OCI-LY3 (cell line): ENCODE results near the gene MTX1.
"Not testable (repeated sequence)": the region's sequence is repeated elsewhere in the genome, so short reads cannot be mapped to it uniquely, and the experiment has no call there.

Experiments
- H2AFZ ChIP-seq: fragments of 200-600, 300-600 bp; shearing (Covaris generic); 2 replicates; pipeline ENCODE4 v1.6.0; 2014; ENCODE audit warnings: antibody characterized with exemption, low read depth, low read length
- H3K27ac ChIP-seq: fragments of 200-600, 300-600 bp; sonication (generic); 2 replicates; pipeline ENCODE4 v1.5.1; 2014; ENCODE audit warnings: mild to moderate bottlenecking, low read length, moderate library complexity, mixed read lengths
- H3K27me3 ChIP-seq: fragments of 200-600, 300-600 bp; sonication (generic); 2 replicates; pipeline ENCODE4 v1.6.1; 2014; ENCODE audit warnings: low read depth, low read length, mixed read lengths
- H3K36me3 ChIP-seq: fragments of 200-600, 300-600 bp; sonication (generic); replicated peaks from 2 replicates; pipeline ENCODE3; 2014; ENCODE audit warnings: low read depth, low read length, mixed read lengths
- H3K4me1 ChIP-seq: fragments of 300-600, 200-600 bp; sonication (generic); 2 replicates; pipeline ENCODE4 v1.6.1; 2014; ENCODE audit warnings: low read length, mixed read lengths
- H3K4me2 ChIP-seq: fragments of 200-600, 300-600 bp; sonication (generic); 2 replicates; pipeline ENCODE4 v1.6.1; 2014; ENCODE audit warnings: low read length, mixed read lengths
- H3K4me3 ChIP-seq: fragments of 300-600, 200-600 bp; sonication (generic); 2 replicates; pipeline ENCODE4 v1.5.1; 2014; ENCODE audit warnings: antibody characterized with exemption, mild to moderate bottlenecking, low read length, moderate library complexity
- H3K79me2 ChIP-seq: fragments of 300-600, 200-600 bp; shearing (Covaris generic); 2 replicates; pipeline ENCODE4 v1.6.1; 2014; ENCODE audit warnings: mild to moderate bottlenecking, low read length, mixed read lengths
- H3K9ac ChIP-seq: fragments of 300-600, 200-600 bp; shearing (Covaris generic); 2 replicates; pipeline ENCODE4 v1.6.0; 2014; ENCODE audit warnings: mild to moderate bottlenecking, low read length, moderate library complexity
- H3K9me3 ChIP-seq: fragments of 200-600, 300-600 bp; shearing (Covaris generic); 2 replicates; pipeline ENCODE4 v1.6.1; 2014; ENCODE audit warnings: low read length, mixed read lengths; ENCODE audit not compliant: insufficient read depth
- H4K20me1 ChIP-seq: fragments of 200-600, 300-600 bp; sonication (generic); 2 replicates; pipeline ENCODE4 v1.6.1; 2016; ENCODE audit warnings: low read length, mixed read lengths; ENCODE audit not compliant: insufficient read depth
- CTCF ChIP-seq: fragments of 200-600, 300-600 bp; sonication (generic); IDR thresholded peaks from 2 replicates; pipeline ENCODE4 v1.5.1; 2014; ENCODE audit warnings: antibody characterized with exemption, low read length, low read depth
- EZH2phosphoT487 ChIP-seq: fragments of 200-600 bp; shearing (Covaris generic); IDR thresholded peaks from 2 replicates; pipeline ENCODE4 v1.6.1; 2018; ENCODE audit warnings: antibody characterized with exemption, mixed run types, low read depth

MTX1 gene

GRCh38 chr1:155166051-155166470, 42.4 kb upstream of the MTX1 start:
- no peak overlapping the region for H3K27ac ChIP-seq
- H3K27me3 ChIP-seq = no peaks in the 10 kb centered on the region
- H3K4me3 ChIP-seq = peak overlapping the region; percentile 38; the same call in 1 of the 2 replicates
- H3K36me3 ChIP-seq = peaks cover 15% of the 10 kb centered on the region
- H3K9me3 ChIP-seq = no peaks in the 10 kb centered on the region
- TF ChIP-seq EZH2phosphoT487 (no peak), CTCF (no peak)
- no peak overlapping the region for H2AFZ ChIP-seq
- H3K4me2 ChIP-seq = peak overlapping the region; percentile 95
- no peaks in the 10 kb centered on the region for H3K79me2 ChIP-seq
- no peak overlapping the region for H3K9ac ChIP-seq
- H4K20me1 ChIP-seq = no peaks in the 10 kb centered on the region
- H3K4me1 ChIP-seq = peaks cover 10% of the 10 kb centered on the region

GRCh38 chr1:155166471-155167165, 41.9 kb upstream of the MTX1 start:
- no peaks in the 10 kb centered on the region for H3K9me3 ChIP-seq
- peak overlapping the region; percentile 53; the same call in 1 of the 2 replicates for H2AFZ ChIP-seq
- H3K27ac ChIP-seq = no peak overlapping the region
- peaks cover 15% of the 10 kb centered on the region for H3K36me3 ChIP-seq
- no peaks in the 10 kb centered on the region for H4K20me1 ChIP-seq
- H3K27me3 ChIP-seq = no peaks in the 10 kb centered on the region
- H3K4me1 ChIP-seq = peaks cover 10% of the 10 kb centered on the region
- peaks cover 3% of the 10 kb centered on the region; the same call in 1 of the 2 replicates for H3K79me2 ChIP-seq
- H3K9ac ChIP-seq = peak overlapping the region; percentile 41; the same call in 1 of the 2 replicates
- TF ChIP-seq CTCF (no peak), EZH2phosphoT487 (no peak)
- H3K4me3 ChIP-seq = peak overlapping the region; percentile 77
- H3K4me2 ChIP-seq = peak overlapping the region; percentile 95

- Histone ChIP-seq H3K9me3 (no peaks in the 10 kb centered on the region), H3K4me1 (peaks cover 17% of the 10 kb centered on the region), H3K9ac (peak overlapping the region; percentile 60), H3K27me3 (no peaks in the 10 kb centered on the region), H3K27ac (peak overlapping the region; percentile 22), H3K36me3 (peaks cover 15% of the 10 kb centered on the region), H2AFZ (peak overlapping the region; percentile 77; the same call in 1 of the 2 replicates), H3K4me2 (peak overlapping the region; percentile 95), H3K79me2 (peaks cover 9% of the 10 kb centered on the region), H3K4me3 (peak overlapping the region; percentile 77), H4K20me1 (no peaks in the 10 kb centered on the region)
- TF ChIP-seq CTCF = peak; percentile 99
- TF ChIP-seq EZH2phosphoT487 = no peak
Observed at GRCh38 chr1:155167166-155168104, 41.1 kb upstream of the MTX1 start.

- Histone ChIP-seq H3K4me2 (peak overlapping the region; percentile 95), H3K36me3 (peaks cover 15% of the 10 kb centered on the region), H3K4me1 (peaks cover 17% of the 10 kb centered on the region), H3K79me2 (peaks cover 16% of the 10 kb centered on the region), H3K4me3 (peak overlapping the region; percentile 77; the same call in 1 of the 2 replicates)
- not testable (repeated sequence) for H4K20me1 ChIP-seq, H3K27ac ChIP-seq, H3K9ac ChIP-seq, H3K9me3 ChIP-seq, H3K27me3 ChIP-seq, H2AFZ ChIP-seq
Observed at GRCh38 chr1:155168105-155168445, 40.4 kb upstream of the MTX1 start.
